GM12891 (cell line): ENCODE measurements around the gene ENOX1.

Experiments
- DNase-seq: peaks from one replicate; pipeline ENCODE4 v3.0.0; 2011; ENCODE audit warnings: low spot score; ENCODE audit not compliant: insufficient read length
- FAIRE-seq: peaks from 2 replicates; lab custom pipeline; 2011; peaks lifted over from hg19 to GRCh38; lab: Jason Lieb, UNC
- PAX5 ChIP-seq: IDR thresholded peaks from 2 replicates; pipeline ENCODE4 v1.6.1; 2011; ENCODE audit warnings: low read length, moderate library complexity, mild to moderate bottlenecking; ENCODE audit not compliant: insufficient read depth, severe bottlenecking
- POLR2A ChIP-seq: IDR thresholded peaks from 2 replicates; pipeline ENCODE4 v1.6.1; 2011; ENCODE audit warnings: low read depth, low read length, control low read depth
- POLR2AphosphoS5 ChIP-seq: IDR thresholded peaks from 2 replicates; pipeline ENCODE4 v1.6.1; 2011; ENCODE audit warnings: low read depth, low read length, control low read depth
- POU2F2 ChIP-seq: IDR thresholded peaks from 2 replicates; pipeline ENCODE4 v1.6.1; 2011; ENCODE audit warnings: low read depth, mild to moderate bottlenecking, control low read depth, low read length, moderate library complexity
- SPI1 ChIP-seq: IDR thresholded peaks from 2 replicates; pipeline ENCODE4 v1.6.1; 2011; ENCODE audit warnings: low read depth, low read length, control low read depth
- TAF1 ChIP-seq: IDR thresholded peaks from 2 replicates; pipeline ENCODE4 v1.6.1; 2011; ENCODE audit warnings: low read depth, low read length, control low read depth

Gene ENOX1

GRCh38 chr13:43785650-43786471 is 911 bp downstream of the ENOX1 start:
- TF ChIP-seq POU2F2: no peak
- no peak for TF ChIP-seq PAX5
- DNase-seq: peak; percentile 39

GRCh38 chr13:43785261-43785649 is 1.5 kb downstream of the ENOX1 start:
- FAIRE-seq: no peak
- no peak for TF ChIP-seq POLR2AphosphoS5
- TF ChIP-seq SPI1: no peak
- TF ChIP-seq TAF1: no peak
- TF ChIP-seq POU2F2: no peak
- no peak for TF ChIP-seq POLR2A
- TF ChIP-seq PAX5: no peak
- DNase-seq: no peak

More at GRCh38 chr13:43785650-43786471, 911 bp downstream of the ENOX1 start:
- peak; percentile 16 for FAIRE-seq

- no peak for FAIRE-seq
- TF ChIP-seq POLR2A (no peak), POLR2AphosphoS5 (no peak), SPI1 (no peak), TAF1 (no peak), POU2F2 (no peak), PAX5 (no peak)
- DNase-seq: no peak
These were observed 2.3 kb downstream of the ENOX1 start for GRCh38 chr13:43784496-43784895.

- TF ChIP-seq POLR2AphosphoS5 (no peak), POU2F2 (no peak), TAF1 (no peak), PAX5 (no peak), POLR2A (no peak), SPI1 (no peak)
- DNase-seq: no peak
- FAIRE-seq: no peak
These were observed 3.0 kb downstream of the ENOX1 start for GRCh38 chr13:43783820-43784219.

- TF ChIP-seq TAF1 (no peak), SPI1 (no peak), POLR2A (no peak), PAX5 (no peak)
- DNase-seq (no peak), FAIRE-seq (no peak)
These were observed 4.1 kb downstream of the ENOX1 start for GRCh38 chr13:43782686-43783085.

GRCh38 chr13:43780666-43781065 is 6.1 kb downstream of the ENOX1 start:
- FAIRE-seq (no peak), DNase-seq (no peak)
- TF ChIP-seq POLR2A (no peak), TAF1 (no peak), POLR2AphosphoS5 (no peak), POU2F2 (no peak), PAX5 (no peak), SPI1 (no peak)

GRCh38 chr13:43776501-43777079 is 10.2 kb downstream of the ENOX1 start:
- no peak for TF ChIP-seq POLR2AphosphoS5
- no peak for TF ChIP-seq PAX5
- TF ChIP-seq POLR2A: no peak
- TF ChIP-seq SPI1: no peak
- no peak for TF ChIP-seq POU2F2
- no peak for TF ChIP-seq TAF1
- FAIRE-seq: no peak
- no peak for DNase-seq

- FAIRE-seq (no peak), DNase-seq (no peak)
- no peak for TF ChIP-seq POLR2A
- no peak for TF ChIP-seq POU2F2
- no peak for TF ChIP-seq POLR2AphosphoS5
- no peak for TF ChIP-seq TAF1
- no peak for TF ChIP-seq PAX5
- TF ChIP-seq SPI1: no peak
These were observed 10.8 kb downstream of the ENOX1 start for GRCh38 chr13:43776006-43776405.

- no peak for TF ChIP-seq TAF1
- TF ChIP-seq PAX5: no peak
- no peak for TF ChIP-seq POLR2A
- no peak for TF ChIP-seq SPI1
- TF ChIP-seq POU2F2: no peak
- no peak for TF ChIP-seq POLR2AphosphoS5
- DNase-seq (no peak), FAIRE-seq (no peak)
These were observed 13.2 kb downstream of the ENOX1 start for GRCh38 chr13:43773602-43774001.

- DNase-seq: no peak
- FAIRE-seq: no peak
- TF ChIP-seq POU2F2: no peak
- TF ChIP-seq SPI1: no peak
- TF ChIP-seq PAX5: no peak
- TF ChIP-seq POLR2A: no peak
- no peak for TF ChIP-seq TAF1
- TF ChIP-seq POLR2AphosphoS5: no peak
These were observed 15.9 kb downstream of the ENOX1 start for GRCh38 chr13:43770871-43771270.
